Gastrocnemius medialis (tissue), 4 donors: ENCODE data around the gene IL6. TPM values are rescaled to one million over a fixed set of nuclear protein-coding genes. Genes with fewer than 3 reads are reported as not detected.

Experiments used
- ATAC-seq, 2 donors: fragments of 150-250 bp; one replicate each; pipeline ENCODE4 v1.9.1; 2016
- DNase-seq, 2 donors: peaks; one replicate each; pipeline ENCODE4 v3.0.0-alpha.2; 2019
- H3K27ac ChIP-seq, 4 donors: fragments of 200-600 bp; sonication (generic); 1 replicate in 1 of 4; 2 replicates in 3 of 4; pipeline ENCODE4 v1.5.1; 2016 to 2018; ENCODE audit warnings: mild to moderate bottlenecking in 2 of 4, moderate library complexity in 1 of 4
- H3K27me3 ChIP-seq, 3 donors: fragments of 200-600 bp; sonication (generic) in 2 of 3; 1 replicate in 1 of 3; 2 replicates in 2 of 3; pipeline versions ENCODE4 v1.5.1 to v1.6.0; 2016 to 2019; ENCODE audit warnings: mild to moderate bottlenecking in 1 of 3, moderate library complexity in 1 of 3
- H3K36me3 ChIP-seq, 2 donors: fragments of 200-600 bp; sonication (generic) in 1 of 2; one replicate each; pipeline ENCODE4 v1.5.1; 2017 to 2018
- H3K4me1 ChIP-seq, 2 donors: fragments of 200-600 bp; sonication (generic) in 1 of 2; one replicate each; pipeline ENCODE4 v1.5.1; 2016 to 2017; ENCODE audit warnings: mild to moderate bottlenecking in 2 of 2
- H3K4me3 ChIP-seq, 4 donors: fragments of 200-600 bp; sonication (generic) in 3 of 4; 1 replicate in 1 of 4; 2 replicates in 3 of 4; pipeline ENCODE4 v1.5.1; 2016 to 2019; ENCODE audit warnings: mild to moderate bottlenecking in 2 of 4
- H3K9me3 ChIP-seq, 3 donors: fragments of 200-600 bp; sonication (generic) in 2 of 3; 1 replicate in 1 of 3; 2 replicates in 2 of 3; pipeline ENCODE4 v1.5.1; 2016 to 2019
- CTCF ChIP-seq, 5 experiments: fragments of 450-650 bp in 3 of 5; fragments of 200-600 bp in 2 of 5; sonication (generic) in 2 of 5; IDR thresholded peaks in 4 of 5; conservative IDR thresholded peaks in 1 of 5; 1 replicate in 4 of 5; 2 replicates in 1 of 5; pipeline ENCODE4 v1.5.1; 2016 to 2019; ENCODE audit warnings: antibody characterized with exemption in 5 of 5, mild to moderate bottlenecking in 3 of 5, moderate library complexity in 3 of 5
- POLR2A ChIP-seq, 2 donors: fragments of 450-650 bp; IDR thresholded peaks; one replicate each; pipeline ENCODE4 v1.6.1; 2017; ENCODE audit warnings: antibody characterized with exemption in 2 of 2, mild to moderate bottlenecking in 2 of 2, moderate library complexity in 2 of 2
- in situ Hi-C, 4 donors: fragments of 200-750 bp; cut with MboI; loops; one replicate each; pipeline versions ENCODE4 v1.15.0 to v1.8.0; 2017; ENCODE audit warnings: low sequenced_read_pairs in 4 of 4
- intact Hi-C: fragments of 100-400 bp; cut with DNase I; formaldehyde crosslinking; loops from one replicate; pipeline ENCODE4 v1.15.1; 2023; ENCODE audit warnings: low total_unique reads
- total RNA-seq, 4 donors: library from RNA; depleted of rRNA; stranded (reverse); fragments of >200 nt; gene quantifications; one replicate each; pipeline versions ENCODE4 v1.1.0 to v1.2.3, GENCODE V29; 2016

Gene IL6
- total RNA-seq, 4 donors from 2014 or later, result 2.4 to 3.1 TPM; not detected in 2

GRCh38 chr7:22731766-22732165 is 4.8 kb downstream of the IL6 start:
- no peak for TF ChIP-seq CTCF (IDR thresholded peaks at IDR 0.05 in 4 of 5, conservative IDR thresholded peaks at IDR 0.05 in 1 of 5)
- TF ChIP-seq POLR2A (IDR thresholded peaks at IDR 0.05), result no peak
- Histone ChIP-seq H3K9me3 (no peaks in the 10 kb centered on the region), H3K4me3 (no peak overlapping the region), H3K27me3 (no peaks in the 10 kb centered on the region), H3K4me1 (peaks cover 10 to 12% of the 10 kb centered on the region in 2 donors), H3K36me3 (no peaks in the 10 kb centered on the region), H3K27ac (no peak overlapping the region)
- in situ Hi-C loops, result loop anchor here in 1 of 4 donors (5.0 to 25.0 kb wide), 2 partner anchors 169 to 331 kb away; no protein-coding TSS in a partner anchor
- ATAC-seq (no peak), DNase-seq (no peak)
- intact Hi-C loops, result no loop called here

DNA sequence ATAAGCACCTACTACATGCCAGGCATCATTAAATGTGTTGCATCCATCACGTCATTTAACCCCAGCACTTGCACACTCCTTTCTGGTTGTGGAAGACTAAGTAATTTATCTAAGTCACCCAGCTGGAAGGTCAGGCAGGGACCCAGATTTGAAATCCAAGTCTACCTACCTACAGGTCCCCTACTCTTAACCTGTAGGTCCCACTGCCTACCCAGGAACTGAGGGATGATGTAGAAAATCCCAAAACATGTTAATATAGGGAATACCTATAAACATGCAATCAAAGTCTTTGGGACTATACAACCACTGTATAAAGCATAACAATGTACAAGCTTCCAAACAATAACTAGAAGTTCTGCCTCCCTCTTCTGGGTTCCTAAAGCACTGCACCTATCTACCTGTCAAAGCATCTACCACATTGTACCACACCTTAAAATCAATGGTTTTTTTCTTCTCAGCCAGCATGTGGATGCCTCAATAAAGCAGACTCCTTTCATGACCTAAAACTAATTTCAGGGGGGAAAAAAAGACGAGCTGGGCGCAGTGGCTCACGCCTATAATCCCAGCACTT is 5.6 kb downstream of the IL6 start:
- intact Hi-C loops (no loop called here), in situ Hi-C loops (loop anchor here in 1 of 4 donors (5.0 to 25.0 kb wide), 2 partner anchors 170 to 330 kb away; no protein-coding TSS in a partner anchor)
- no peaks in the 10 kb centered on the region for H3K27me3 ChIP-seq
- ATAC-seq (no peak), DNase-seq (no peak)
- H3K9me3 ChIP-seq, result no peaks in the 10 kb centered on the region
- no peak overlapping the region for H3K27ac ChIP-seq
- H3K4me3 ChIP-seq, result no peak overlapping the region
- TF ChIP-seq POLR2A (IDR thresholded peaks at IDR 0.05) (no peak), CTCF (IDR thresholded peaks at IDR 0.05 in 4 of 5, conservative IDR thresholded peaks at IDR 0.05 in 1 of 5) (peak in 1 of 5 experiments; percentile 32)
- H3K4me1 ChIP-seq, result peaks cover 2 to 7% of the 10 kb centered on the region in 2 donors
- H3K36me3 ChIP-seq, result no peaks in the 10 kb centered on the region

DNA sequence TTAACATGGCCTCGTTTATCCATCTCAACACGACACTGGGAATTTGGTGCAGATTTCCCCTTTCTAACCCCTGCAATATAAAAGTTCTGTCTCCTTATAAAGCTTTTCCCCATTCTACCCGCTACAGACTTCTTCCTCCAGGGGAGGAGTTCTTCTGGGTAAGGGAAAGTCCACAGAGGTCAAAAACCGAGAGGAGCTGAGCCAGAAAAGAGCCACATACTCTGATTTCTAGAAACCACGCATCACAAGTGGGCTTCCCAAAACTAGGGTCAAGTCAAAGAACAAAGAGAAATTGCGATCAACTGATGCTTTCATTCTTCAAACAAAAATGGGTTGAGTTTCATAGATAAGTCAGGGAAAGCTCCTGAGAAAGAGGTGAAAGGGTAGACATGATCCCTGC is 6.8 kb downstream of the IL6 start:
- no peaks in the 10 kb centered on the region for H3K27me3 ChIP-seq
- TF ChIP-seq CTCF (IDR thresholded peaks at IDR 0.05 in 4 of 5, conservative IDR thresholded peaks at IDR 0.05 in 1 of 5) (no peak), POLR2A (IDR thresholded peaks at IDR 0.05) (no peak)
- H3K4me1 ChIP-seq, result peaks cover 0 to 3% of the 10 kb centered on the region in 2 donors
- in situ Hi-C loops (loop anchor here in 1 of 4 donors (5.0 to 25.0 kb wide), 2 partner anchors 171 to 329 kb away; no protein-coding TSS in a partner anchor), intact Hi-C loops (no loop called here)
- DNase-seq (no peak), ATAC-seq (no peak)
- H3K27ac ChIP-seq, result no peak overlapping the region
- H3K36me3 ChIP-seq, result no peaks in the 10 kb centered on the region
- H3K4me3 ChIP-seq, result no peak overlapping the region
- H3K9me3 ChIP-seq, result no peaks in the 10 kb centered on the region

DNA sequence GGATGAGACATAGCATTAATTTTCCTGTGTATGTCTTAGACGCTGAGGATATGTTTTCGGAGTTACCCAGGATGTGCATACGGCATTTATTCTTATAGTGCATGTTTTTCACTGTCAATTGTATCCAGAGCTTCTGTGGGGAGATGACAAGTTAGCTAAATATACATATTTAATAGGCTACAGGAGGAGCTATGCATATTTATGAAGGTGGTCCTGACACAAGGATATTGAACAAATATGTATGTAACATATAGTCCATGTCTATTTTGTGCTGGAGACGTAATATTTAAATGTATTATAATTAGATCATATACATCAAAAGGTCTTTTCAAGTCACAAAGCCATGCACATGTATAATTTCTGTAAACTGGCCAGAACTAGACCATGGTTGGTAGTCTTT is 16.0 kb downstream of the IL6 start:
- ATAC-seq (no peak), DNase-seq (no peak)
- TF ChIP-seq POLR2A (IDR thresholded peaks at IDR 0.05), result no peak
- no peak for TF ChIP-seq CTCF (IDR thresholded peaks at IDR 0.05 in 4 of 5, conservative IDR thresholded peaks at IDR 0.05 in 1 of 5)
- in situ Hi-C loops, result loop anchor here in 1 of 4 donors (25.0 kb wide), 1 partner anchor 319 kb away; no protein-coding TSS in a partner anchor
- Histone ChIP-seq H3K36me3 (no peaks in the 10 kb centered on the region), H3K27ac (no peak overlapping the region), H3K4me1 (no peaks in the 10 kb centered on the region), H3K9me3 (no peaks in the 10 kb centered on the region), H3K27me3 (no peaks in the 10 kb centered on the region), H3K4me3 (no peak overlapping the region)
- intact Hi-C loops, result no loop called here
